Upper lobe of left lung (tissue), 4 donors: Measurements from ENCODE around the gene NSD1.

ENCODE experiments used
- EP300 ChIP-seq, 4 donors: sonication (generic); formaldehyde crosslinking; IDR thresholded peaks; one replicate each; pipeline ENCODE4 v1.5.1; 2017; ENCODE audit warnings: antibody characterized with exemption in 4 of 4, control low read depth in 2 of 4
- TF ChIP-seq, protein P1 (sequence below), 6 experiments: fragments of 450-650 bp in 4 of 6; fragments of 200-600 bp in 2 of 6; sonication (generic) in 2 of 6; IDR thresholded peaks; one replicate each; pipeline ENCODE4 v1.5.1; 2016 to 2019; ENCODE audit warnings: antibody characterized with exemption in 6 of 6

DNA sequence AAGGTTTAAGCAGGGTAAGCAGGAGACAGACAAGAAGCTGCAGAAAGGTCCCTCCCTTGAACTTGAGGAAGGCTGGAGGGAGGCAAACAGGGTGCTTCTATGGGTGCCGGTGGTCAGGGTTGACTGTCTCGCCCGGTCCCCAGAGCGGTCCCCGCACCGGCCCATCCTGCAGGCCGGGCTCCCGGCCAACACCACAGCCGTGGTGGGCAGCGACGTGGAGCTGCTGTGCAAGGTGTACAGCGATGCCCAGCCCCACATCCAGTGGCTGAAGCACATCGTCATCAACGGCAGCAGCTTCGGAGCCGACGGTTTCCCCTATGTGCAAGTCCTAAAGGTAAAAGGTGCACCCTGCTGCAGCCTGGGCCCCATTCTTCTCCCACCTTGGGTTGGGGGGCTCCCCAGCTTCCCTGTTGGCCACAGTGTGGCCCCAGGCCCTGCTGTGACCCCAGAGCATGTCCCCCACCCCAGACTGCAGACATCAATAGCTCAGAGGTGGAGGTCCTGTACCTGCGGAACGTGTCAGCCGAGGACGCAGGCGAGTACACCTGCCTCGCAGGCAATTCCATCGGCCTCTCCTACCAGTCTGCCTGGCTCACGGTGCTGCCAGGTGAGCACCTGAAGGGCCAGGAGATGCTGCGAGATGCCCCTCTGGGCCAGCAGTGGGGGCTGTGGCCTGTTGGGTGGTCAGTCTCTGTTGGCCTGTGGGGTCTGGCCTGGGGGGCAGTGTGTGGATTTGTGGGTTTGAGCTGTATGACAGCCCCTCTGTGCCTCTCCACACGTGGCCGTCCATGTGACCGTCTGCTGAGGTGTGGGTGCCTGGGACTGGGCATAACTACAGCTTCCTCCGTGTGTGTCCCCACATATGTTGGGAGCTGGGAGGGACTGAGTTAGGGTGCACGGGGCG lies 41.1 kb upstream of the NSD1 start:
- TF ChIP-seq, protein P1, sequence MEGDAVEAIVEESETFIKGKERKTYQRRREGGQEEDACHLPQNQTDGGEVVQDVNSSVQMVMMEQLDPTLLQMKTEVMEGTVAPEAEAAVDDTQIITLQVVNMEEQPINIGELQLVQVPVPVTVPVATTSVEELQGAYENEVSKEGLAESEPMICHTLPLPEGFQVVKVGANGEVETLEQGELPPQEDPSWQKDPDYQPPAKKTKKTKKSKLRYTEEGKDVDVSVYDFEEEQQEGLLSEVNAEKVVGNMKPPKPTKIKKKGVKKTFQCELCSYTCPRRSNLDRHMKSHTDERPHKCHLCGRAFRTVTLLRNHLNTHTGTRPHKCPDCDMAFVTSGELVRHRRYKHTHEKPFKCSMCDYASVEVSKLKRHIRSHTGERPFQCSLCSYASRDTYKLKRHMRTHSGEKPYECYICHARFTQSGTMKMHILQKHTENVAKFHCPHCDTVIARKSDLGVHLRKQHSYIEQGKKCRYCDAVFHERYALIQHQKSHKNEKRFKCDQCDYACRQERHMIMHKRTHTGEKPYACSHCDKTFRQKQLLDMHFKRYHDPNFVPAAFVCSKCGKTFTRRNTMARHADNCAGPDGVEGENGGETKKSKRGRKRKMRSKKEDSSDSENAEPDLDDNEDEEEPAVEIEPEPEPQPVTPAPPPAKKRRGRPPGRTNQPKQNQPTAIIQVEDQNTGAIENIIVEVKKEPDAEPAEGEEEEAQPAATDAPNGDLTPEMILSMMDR (IDR thresholded peaks at IDR 0.05), result no peak
- no peak for TF ChIP-seq EP300 (IDR thresholded peaks at IDR 0.05)
